Measurements from ENCODE around the gene CCDC148. TPM values are rescaled to one million over a fixed set of nuclear protein-coding genes. Genes with fewer than 3 reads are reported as not detected.

Gene CCDC148
- total RNA-seq, 1 donor from 2014 or later, result 9.3 TPM

GRCh38 chr2:158321264-158321663 lies 135.3 kb downstream of the CCDC148 start:
- Histone ChIP-seq H3K79me2 (ENCODE audit: low read depth) (no peaks in the 10 kb centered on the region), H3K9ac (no peak overlapping the region), H3F3A (ENCODE audit: low read depth) (no peaks in the 10 kb centered on the region), H3K4me3 (no peak overlapping the region), H3K9me3 (ENCODE audit: low read depth) (no peaks in the 10 kb centered on the region), H3K4me2 (no peak overlapping the region), H4K20me1 (ENCODE audit: low read depth) (no peaks in the 10 kb centered on the region), H3K27ac (no peak overlapping the region), H3K4me1 (no peaks in the 10 kb centered on the region), H3K36me3 (no peaks in the 10 kb centered on the region), H2AFZ (replicated peaks) (no peak overlapping the region), H3K27me3 (no peaks in the 10 kb centered on the region)
- H3K4me3 Mint-ChIP-seq, result no peak overlapping the region
- no peaks in the 10 kb centered on the region for H3K36me3 Mint-ChIP-seq
- TF ChIP-seq CTCF (IDR thresholded peaks at IDR 0.05), result no peak
- no peak for TF ChIP-seq EZH2 (IDR thresholded peaks at IDR 0.05)
- TF ChIP-seq EZH2phosphoT487 (IDR thresholded peaks at IDR 0.05), result no peak
- no peak overlapping the region for H3K27ac Mint-ChIP-seq
- H3K27me3 Mint-ChIP-seq (ENCODE audit: insufficient read depth, low read depth), result no peaks in the 10 kb centered on the region
- H3K9me3 Mint-ChIP-seq, result no peaks in the 10 kb centered on the region
- no peaks in the 10 kb centered on the region for H3K4me1 Mint-ChIP-seq
- DNase-seq (ENCODE audit: low spot score), result no peak

GRCh38 chr2:158319269-158319668 lies 137.3 kb downstream of the CCDC148 start:
- Histone ChIP-seq H3K9me3 (ENCODE audit: low read depth) (no peaks in the 10 kb centered on the region), H3K4me1 (no peaks in the 10 kb centered on the region), H2AFZ (replicated peaks) (no peak overlapping the region), H3K9ac (no peak overlapping the region), H3F3A (ENCODE audit: low read depth) (no peaks in the 10 kb centered on the region), H3K27ac (no peak overlapping the region), H3K79me2 (ENCODE audit: low read depth) (no peaks in the 10 kb centered on the region), H3K36me3 (no peaks in the 10 kb centered on the region), H4K20me1 (ENCODE audit: low read depth) (no peaks in the 10 kb centered on the region), H3K4me3 (no peak overlapping the region), H3K4me2 (no peak overlapping the region), H3K27me3 (no peaks in the 10 kb centered on the region)
- Mint-ChIP-seq H3K9me3 (no peaks in the 10 kb centered on the region), H3K27ac (no peak overlapping the region), H3K36me3 (no peaks in the 10 kb centered on the region), H3K4me1 (no peaks in the 10 kb centered on the region), H3K27me3 (ENCODE audit: insufficient read depth, low read depth) (no peaks in the 10 kb centered on the region), H3K4me3 (no peak overlapping the region)
- TF ChIP-seq EZH2phosphoT487 (IDR thresholded peaks at IDR 0.05), result no peak
- no peak for TF ChIP-seq EZH2 (IDR thresholded peaks at IDR 0.05)
- TF ChIP-seq CTCF (IDR thresholded peaks at IDR 0.05), result no peak
- no peak for DNase-seq (ENCODE audit: low spot score)

- H2AFZ ChIP-seq (replicated peaks), result no peak overlapping the region
- no peak overlapping the region for H3K27ac Mint-ChIP-seq
- DNase-seq (ENCODE audit: low spot score), result no peak
Measured at GRCh38 chr2:158317642-158318041, 138.9 kb downstream of the CCDC148 start.

More at GRCh38 chr2:158317642-158318041, 138.9 kb downstream of the CCDC148 start:
- Histone ChIP-seq H4K20me1 (ENCODE audit: low read depth) (no peaks in the 10 kb centered on the region), H3F3A (ENCODE audit: low read depth) (no peaks in the 10 kb centered on the region), H3K27me3 (no peaks in the 10 kb centered on the region), H3K4me1 (no peaks in the 10 kb centered on the region), H3K79me2 (ENCODE audit: low read depth) (no peaks in the 10 kb centered on the region), H3K9ac (no peak overlapping the region), H3K36me3 (no peaks in the 10 kb centered on the region), H3K27ac (no peak overlapping the region), H3K9me3 (ENCODE audit: low read depth) (no peaks in the 10 kb centered on the region), H3K4me2 (no peak overlapping the region), H3K4me3 (no peak overlapping the region)
- Mint-ChIP-seq H3K4me1 (no peaks in the 10 kb centered on the region), H3K9me3 (no peaks in the 10 kb centered on the region), H3K4me3 (no peak overlapping the region), H3K27me3 (ENCODE audit: insufficient read depth, low read depth) (no peaks in the 10 kb centered on the region), H3K36me3 (no peaks in the 10 kb centered on the region)
- no peak for TF ChIP-seq EZH2 (IDR thresholded peaks at IDR 0.05)
- TF ChIP-seq CTCF (IDR thresholded peaks at IDR 0.05), result no peak
- TF ChIP-seq EZH2phosphoT487 (IDR thresholded peaks at IDR 0.05), result no peak

Measured in neural progenitor cell (in vitro differentiated cells).